HepG2 (cell line): ENCODE results near the gene SPHK1. TPM values are rescaled to one million over a fixed set of nuclear protein-coding genes. Genes with fewer than 3 reads are reported as not detected.

ENCODE experiments used
- CCDC6 ChIP-seq: sonication (generic); formaldehyde crosslinking; IDR thresholded peaks from 2 replicates; pipeline ENCODE4 v1.8.1; 2022; ENCODE audit warnings: mild to moderate bottlenecking, missing genetic modification reagents, moderate library complexity
- FOXC1 ChIP-seq: sonication (generic); formaldehyde crosslinking; IDR thresholded peaks from 2 replicates; pipeline ENCODE4 v1.8.0; 2022; ENCODE audit warnings: mild to moderate bottlenecking, missing genetic modification reagents, borderline replicate concordance
- HOXA9 ChIP-seq: sonication (generic); formaldehyde crosslinking; IDR thresholded peaks from 2 replicates; pipeline ENCODE4 v1.8.1; 2022; ENCODE audit warnings: missing genetic modification reagents, mild to moderate bottlenecking, moderate library complexity, borderline replicate concordance
- MAZ ChIP-seq, 2 experiments: sonication (generic) in 1 of 2; formaldehyde crosslinking in 1 of 2; IDR thresholded peaks; 2 replicates each; pipeline versions ENCODE4 v1.5.0 to v1.6.1; 2012 to 2020; ENCODE audit warnings: low read depth in 2 of 2, mild to moderate bottlenecking in 2 of 2, borderline replicate concordance in 1 of 2, improper control_type of control experiment in 1 of 2, low read length in 1 of 2, missing genetic modification reagents in 1 of 2, moderate library complexity in 1 of 2
- NCOA2 ChIP-seq: sonication (generic); formaldehyde crosslinking; IDR thresholded peaks from 2 replicates; pipeline ENCODE4 v1.8.0; 2022; ENCODE audit warnings: inconsistent platforms
- NR2F6 ChIP-seq, 2 experiments: IDR thresholded peaks; 2 replicates each; pipeline ENCODE4 v1.6.1; 2016; ENCODE audit warnings: antibody characterized with exemption in 1 of 2, mild to moderate bottlenecking in 1 of 2
- POLR2G ChIP-seq: fragments of 200-400 bp; formaldehyde crosslinking; IDR thresholded peaks from 2 replicates; pipeline ENCODE4 v1.6.1; 2018; ENCODE audit warnings: mild to moderate bottlenecking, low read depth, low read length, moderate library complexity
- SAFB2 ChIP-seq: sonication (generic); formaldehyde crosslinking; IDR thresholded peaks from 2 replicates; pipeline ENCODE4 v1.5.1; 2020; ENCODE audit warnings: missing genetic modification reagents, low read depth, mild to moderate bottlenecking, borderline replicate concordance
- STAG1 ChIP-seq: sonication (generic); formaldehyde crosslinking; IDR thresholded peaks from 2 replicates; pipeline ENCODE4 v1.4.0; 2020; ENCODE audit warnings: missing genetic modification reagents
- SUZ12 ChIP-seq: fragments of 150-350 bp; IDR thresholded peaks from 2 replicates; pipeline ENCODE4 v1.6.1; 2014; ENCODE audit warnings: low read depth, low read length
- TAF1 ChIP-seq: sonication (generic); formaldehyde crosslinking; IDR thresholded peaks from 2 replicates; pipeline ENCODE4 v1.4.0; 2020; ENCODE audit warnings: missing genetic modification reagents
- TCF12 ChIP-seq, 2 experiments: fragments of 450-650 bp in 1 of 2; sonication (generic) in 1 of 2; formaldehyde crosslinking in 1 of 2; IDR thresholded peaks; 2 replicates each; pipeline versions ENCODE4 v1.6.1 to v1.8.0; 2017 to 2022; ENCODE audit warnings: antibody characterized with exemption in 1 of 2, mild to moderate bottlenecking in 1 of 2, missing genetic modification reagents in 1 of 2, moderate library complexity in 1 of 2
- ZBTB7A ChIP-seq: sonication (generic); formaldehyde crosslinking; IDR thresholded peaks from 2 replicates; pipeline ENCODE4 v1.8.0; 2022; ENCODE audit warnings: mild to moderate bottlenecking, missing genetic modification reagents
- ZFX ChIP-seq: sonication (generic); formaldehyde crosslinking; IDR thresholded peaks from 2 replicates; pipeline ENCODE4 v1.4.0; 2020; ENCODE audit warnings: mild to moderate bottlenecking, low read depth, missing genetic modification reagents, moderate library complexity
- ZNF225 ChIP-seq: sonication (generic); formaldehyde crosslinking; IDR thresholded peaks from 2 replicates; pipeline ENCODE4 v1.4.0; 2020; ENCODE audit warnings: mild to moderate bottlenecking, missing genetic modification reagents
- ZNF260 ChIP-seq: sonication (generic); formaldehyde crosslinking; IDR thresholded peaks from 2 replicates; pipeline ENCODE4 v1.4.0; 2020; ENCODE audit warnings: missing genetic modification reagents, low read depth, mild to moderate bottlenecking, borderline replicate concordance
- ZNF564 ChIP-seq: sonication (generic); formaldehyde crosslinking; IDR thresholded peaks from 2 replicates; pipeline ENCODE4 v1.8.1; 2023; ENCODE audit warnings: mild to moderate bottlenecking, missing genetic modification reagents
- ZNF572 ChIP-seq: sonication (generic); formaldehyde crosslinking; IDR thresholded peaks from 2 replicates; pipeline ENCODE4 v1.5.1; 2020; ENCODE audit warnings: mild to moderate bottlenecking, missing genetic modification reagents
- ZNF605 ChIP-seq: sonication (generic); formaldehyde crosslinking; IDR thresholded peaks from 2 replicates; pipeline ENCODE4 v1.8.0; 2022; ENCODE audit warnings: mild to moderate bottlenecking, missing genetic modification reagents
- ZNF747 ChIP-seq: sonication (generic); formaldehyde crosslinking; IDR thresholded peaks from 2 replicates; pipeline ENCODE4 v1.8.1; 2023; ENCODE audit warnings: missing genetic modification reagents, mild to moderate bottlenecking, borderline replicate concordance
- ZNF773 ChIP-seq: sonication (generic); formaldehyde crosslinking; IDR thresholded peaks from 2 replicates; pipeline ENCODE4 v1.4.0; 2020; ENCODE audit warnings: missing genetic modification reagents, borderline replicate concordance
- ZSCAN21 ChIP-seq: sonication (generic); formaldehyde crosslinking; IDR thresholded peaks from 2 replicates; pipeline ENCODE4 v1.8.0; 2022; ENCODE audit warnings: mild to moderate bottlenecking, missing genetic modification reagents, moderate library complexity, borderline replicate concordance
- polyA plus RNA-seq, 8 experiments: library from polyadenylated mRNA; depleted of rRNA in 3 of 8; stranded (reverse) in 7 of 8; unstranded in 1 of 8; fragments of >200 nt; fragmentation: Illumina TruSeq in 4 of 8; extraction: Trizol in 4 of 8; gene quantifications; 2 replicates each; pipeline versions ENCODE4 v1.2.1 to v1.2.3, GENCODE V29; 2011 to 2016; ENCODE audit warnings: low read depth in 4 of 8, missing spikeins in 1 of 8, mixed read lengths in 1 of 8; ENCODE audit not compliant: insufficient read depth in 1 of 8
- total RNA-seq, 5 experiments: library from RNA; depleted of rRNA; stranded (reverse); fragments of >200 nt; fragmentation: Illumina TruSeq; extraction: Trizol; gene quantifications; 2 replicates each; pipeline ENCODE4 v1.2.3, GENCODE V29; 2016; ENCODE audit warnings: low read depth in 1 of 5
- TF ChIP-seq, protein P1 (sequence below): sonication (generic); formaldehyde crosslinking; IDR thresholded peaks from 2 replicates; pipeline ENCODE4 v1.5.0; 2020; ENCODE audit warnings: missing genetic modification reagents
- TF ChIP-seq, protein P2 (sequence below): sonication (generic); formaldehyde crosslinking; IDR thresholded peaks from 2 replicates; pipeline ENCODE4 v1.8.0; 2022; ENCODE audit warnings: missing genetic modification reagents, low read depth, mild to moderate bottlenecking, borderline replicate concordance
- TF ChIP-seq, protein P3 (sequence below): sonication (generic); formaldehyde crosslinking; IDR thresholded peaks from 2 replicates; pipeline ENCODE4 v1.4.0; 2020; ENCODE audit warnings: mild to moderate bottlenecking, low read depth, missing genetic modification reagents
- TF ChIP-seq, protein P4 (sequence below): sonication (generic); formaldehyde crosslinking; IDR thresholded peaks from 2 replicates; pipeline ENCODE4 v1.4.0; 2020; ENCODE audit warnings: missing genetic modification reagents

The SPHK1 gene
- total and polyA plus RNA-seq, 2 of the 13 experiments (the other 11 are each of a cell fraction or from before 2014, with no cell fraction given), result 129 to 160 TPM

DNA sequence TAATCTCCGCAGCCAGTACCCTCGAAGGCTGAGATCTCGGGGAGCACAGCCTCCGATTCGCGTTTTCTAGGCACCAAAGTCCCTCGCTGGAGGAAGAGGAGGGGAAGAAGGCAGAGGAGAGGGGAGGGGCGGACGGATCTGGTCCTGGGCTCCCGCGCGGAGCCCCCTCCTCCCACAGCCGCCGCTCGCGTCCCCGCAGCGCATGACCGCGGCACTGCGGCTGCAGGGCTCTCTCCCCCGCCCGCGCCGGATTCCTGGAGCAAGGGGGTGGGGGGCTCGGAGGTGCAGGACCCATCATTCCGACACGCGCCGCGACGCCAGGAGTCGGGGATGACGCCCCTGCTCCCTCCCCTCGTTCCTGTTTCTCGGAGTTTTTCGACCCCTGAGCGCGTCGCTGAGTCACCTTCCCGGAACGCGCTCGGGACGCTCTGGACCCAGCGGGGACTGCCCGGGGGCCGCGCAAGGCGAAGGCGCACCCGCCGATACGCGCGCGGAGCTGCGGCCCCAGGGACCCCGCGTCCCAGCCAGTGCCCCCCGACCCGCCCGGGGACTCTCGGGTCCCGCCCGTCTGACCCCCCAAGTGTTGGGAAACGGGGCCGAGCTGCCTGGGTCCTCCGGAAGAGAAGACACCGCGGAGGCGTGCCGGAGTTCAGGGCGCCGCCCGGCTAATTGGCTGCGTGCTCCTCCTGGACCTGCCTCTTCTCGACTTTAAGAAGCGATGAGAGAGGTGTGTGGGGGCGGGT, 1.4 kb upstream of the SPHK1 start (continued):
- TF ChIP-seq TCF12 (IDR thresholded peaks at IDR 0.05), result no peak
- TF ChIP-seq TCF12 (CRISPR knock-in tag; IDR thresholded peaks at IDR 0.05), result peak; percentile 23; the same call in 1 of the 2 replicates
- TF ChIP-seq ZNF564 (CRISPR knock-in tag), result peak; percentile 66; the same call in 1 of the 2 replicates
- TF ChIP-seq ZBTB7A, result peak; percentile 98
- TF ChIP-seq ZNF572 (CRISPR knock-in tag), result peak; percentile 89
- TF ChIP-seq ZNF225, result no peak
- peak; percentile 69; the same call in 1 of the 2 replicates for TF ChIP-seq TAF1 (CRISPR knock-in tag)
- TF ChIP-seq, protein P1, sequence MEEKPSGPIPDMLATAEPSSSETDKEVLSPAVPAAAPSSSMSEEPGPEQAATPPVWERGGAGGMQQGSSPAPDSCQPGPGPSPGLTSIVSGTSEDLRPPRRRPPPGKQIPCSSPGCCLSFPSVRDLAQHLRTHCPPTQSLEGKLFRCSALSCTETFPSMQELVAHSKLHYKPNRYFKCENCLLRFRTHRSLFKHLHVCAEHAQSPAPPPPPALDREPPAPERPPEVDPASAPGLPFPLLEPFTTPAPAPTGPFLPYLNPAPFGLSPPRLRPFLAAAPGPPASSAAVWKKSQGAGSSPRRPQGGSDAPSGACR (CRISPR knock-in tag), result peak; percentile 90; the same call in 1 of the 2 replicates
- TF ChIP-seq NCOA2, result peak; percentile 32; the same call in 1 of the 2 replicates
- TF ChIP-seq ZNF773, result peak; percentile 64; the same call in 1 of the 2 replicates
- peak; percentile 90; the same call in 1 of the 2 replicates for TF ChIP-seq FOXC1 (CRISPR knock-in tag)
- no peak; the same call in none of the 2 replicates for TF ChIP-seq ZNF605 (CRISPR knock-in tag)
- TF ChIP-seq ZNF747, result peak; percentile 81; the same call in 1 of the 2 replicates
- TF ChIP-seq ZNF260 (CRISPR knock-in tag), result no peak; the same call in 1 of the 2 replicates
- peak; percentile 95; the same call in 1 of the 2 replicates for TF ChIP-seq CCDC6 (CRISPR knock-in tag)
- TF ChIP-seq SUZ12, result no peak
- peak; percentile 87 for TF ChIP-seq POLR2G
- no peak for TF ChIP-seq HOXA9 (CRISPR knock-in tag)
- TF ChIP-seq ZSCAN21 (CRISPR knock-in tag), result no peak; the same call in 1 of the 2 replicates
- TF ChIP-seq, protein P2, sequence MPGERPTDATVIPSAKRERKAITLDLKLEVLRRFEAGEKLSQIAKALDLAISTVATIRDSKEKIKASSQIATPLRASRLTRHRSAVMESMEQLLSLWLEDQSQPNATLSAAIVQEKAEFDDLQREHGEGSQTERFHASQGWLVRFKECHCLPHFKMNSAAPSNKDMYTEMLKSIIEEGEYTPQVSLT (CRISPR knock-in tag), result no peak; the same call in 1 of the 2 replicates
- TF ChIP-seq, protein P3, sequence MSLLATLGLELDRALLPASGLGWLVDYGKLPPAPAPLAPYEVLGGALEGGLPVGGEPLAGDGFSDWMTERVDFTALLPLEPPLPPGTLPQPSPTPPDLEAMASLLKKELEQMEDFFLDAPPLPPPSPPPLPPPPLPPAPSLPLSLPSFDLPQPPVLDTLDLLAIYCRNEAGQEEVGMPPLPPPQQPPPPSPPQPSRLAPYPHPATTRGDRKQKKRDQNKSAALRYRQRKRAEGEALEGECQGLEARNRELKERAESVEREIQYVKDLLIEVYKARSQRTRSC (CRISPR knock-in tag), result no peak
- TF ChIP-seq, protein P4, sequence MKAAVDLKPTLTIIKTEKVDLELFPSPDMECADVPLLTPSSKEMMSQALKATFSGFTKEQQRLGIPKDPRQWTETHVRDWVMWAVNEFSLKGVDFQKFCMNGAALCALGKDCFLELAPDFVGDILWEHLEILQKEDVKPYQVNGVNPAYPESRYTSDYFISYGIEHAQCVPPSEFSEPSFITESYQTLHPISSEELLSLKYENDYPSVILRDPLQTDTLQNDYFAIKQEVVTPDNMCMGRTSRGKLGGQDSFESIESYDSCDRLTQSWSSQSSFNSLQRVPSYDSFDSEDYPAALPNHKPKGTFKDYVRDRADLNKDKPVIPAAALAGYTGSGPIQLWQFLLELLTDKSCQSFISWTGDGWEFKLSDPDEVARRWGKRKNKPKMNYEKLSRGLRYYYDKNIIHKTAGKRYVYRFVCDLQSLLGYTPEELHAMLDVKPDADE, result no peak; the same call in none of the 2 replicates
- no peak for TF ChIP-seq ZFX (CRISPR knock-in tag)
- no peak for TF ChIP-seq NR2F6 (IDR thresholded peaks at IDR 0.05)
- TF ChIP-seq NR2F6 (CRISPR knock-in tag; IDR thresholded peaks at IDR 0.05), result peak; percentile 64; the same call in 1 of the 2 replicates
- TF ChIP-seq MAZ (IDR thresholded peaks at IDR 0.05; ENCODE audit: borderline replicate concordance, low read depth, low read length), result peak; percentile 86
- peak; percentile 83 for TF ChIP-seq MAZ (CRISPR knock-in tag; IDR thresholded peaks at IDR 0.05; ENCODE audit: low read depth)
- TF ChIP-seq STAG1 (CRISPR knock-in tag), result no peak
- TF ChIP-seq SAFB2 (CRISPR knock-in tag), result peak; percentile 81; the same call in 1 of the 2 replicates
